ENCODE measurements around the gene DEFB132.

Gene DEFB132

DNA sequence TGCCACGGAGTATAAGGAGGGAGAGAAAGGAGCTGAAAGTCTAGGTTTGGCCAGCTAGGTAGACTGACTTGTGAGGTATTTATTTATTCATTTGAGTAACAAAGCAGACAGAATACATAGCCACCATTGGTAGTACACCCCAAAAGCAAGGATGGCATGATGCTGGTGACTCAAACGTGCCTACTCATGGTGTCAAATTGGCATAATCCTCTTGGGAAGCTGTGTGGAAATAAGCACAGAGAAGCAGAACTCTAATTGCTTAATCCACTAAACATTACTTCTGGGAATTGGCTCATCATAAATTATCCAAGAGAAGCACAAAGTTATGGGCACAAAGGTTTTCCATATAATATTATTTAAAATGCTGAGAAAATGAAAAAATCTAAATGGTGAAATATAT, 2.5 kb downstream of the DEFB132 start:
- in situ Hi-C loops (cut with HindIII; ENCODE audit: low sequenced_read_pairs), result loop anchor here (5.0 to 10.0 kb wide), 2 partner anchors 72 to 385 kb away; no protein-coding TSS in a partner anchor

DNA sequence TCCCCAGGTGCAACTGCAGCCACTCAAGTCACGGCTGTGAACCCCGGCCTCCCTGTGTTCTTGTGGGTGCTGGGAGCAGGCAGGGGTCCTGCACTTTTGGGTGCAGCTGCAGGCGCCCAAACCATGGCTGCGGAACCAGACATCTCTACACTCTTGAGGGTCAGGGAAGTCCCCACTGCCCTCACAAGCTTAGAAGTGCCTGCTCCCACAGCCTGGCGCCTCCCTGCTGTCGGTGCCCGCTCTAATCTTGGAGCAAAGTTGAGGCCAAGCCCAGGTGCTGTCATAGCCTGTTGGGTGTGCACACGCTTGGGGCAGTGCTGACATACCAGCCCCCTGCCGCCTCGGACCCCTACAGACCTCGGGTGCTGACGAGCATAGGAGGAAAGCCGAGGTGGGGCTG, 6.2 kb downstream of the DEFB132 start:
- in situ Hi-C loops (cut with HindIII; ENCODE audit: low sequenced_read_pairs), result loop anchor here (5.0 to 10.0 kb wide), 2 partner anchors 69 to 381 kb away; no protein-coding TSS in a partner anchor

DNA sequence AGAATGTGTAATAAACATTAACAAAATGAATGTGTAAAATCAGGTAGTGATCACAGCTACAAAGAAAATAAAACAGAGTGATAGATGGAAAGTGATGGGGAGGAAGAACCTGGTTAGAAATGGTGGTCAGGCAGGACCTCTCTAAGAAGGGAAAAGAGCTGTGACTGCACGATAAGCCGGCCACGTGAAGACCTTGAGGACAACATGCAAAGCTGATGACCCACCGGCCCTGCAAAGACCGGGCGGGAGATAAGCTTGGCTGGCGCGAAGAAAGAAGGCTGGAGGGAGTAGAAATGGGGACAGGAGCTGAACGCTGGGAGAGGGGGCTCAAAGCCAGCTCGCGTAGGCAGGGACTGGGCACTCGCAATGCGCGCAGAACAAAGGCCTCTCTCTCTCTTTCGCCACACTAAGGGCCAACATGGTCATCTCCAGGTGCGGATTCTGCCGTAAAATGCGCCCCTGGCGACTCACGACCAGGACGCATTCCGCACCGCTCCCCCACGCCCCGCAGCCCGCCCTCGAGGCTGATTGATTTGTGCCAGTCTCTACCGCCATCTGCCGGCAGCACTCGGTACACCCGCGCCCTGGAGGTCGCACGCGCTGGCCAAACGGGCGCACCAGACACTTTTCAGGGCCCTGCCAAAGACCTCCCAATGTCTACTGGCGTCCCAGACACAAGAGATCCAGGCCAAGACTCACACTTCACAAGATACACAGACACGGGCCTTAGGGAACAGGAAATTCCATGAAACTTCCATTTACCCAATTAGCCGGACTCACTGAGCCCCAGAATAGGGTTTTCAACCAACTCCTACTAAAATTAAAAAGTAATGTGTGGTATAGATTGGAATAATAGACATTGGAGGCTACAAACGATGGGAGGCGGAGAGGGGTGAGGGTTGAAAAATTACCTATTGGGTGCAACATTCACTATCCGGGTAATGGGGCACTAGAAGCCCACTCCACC, 9.4 kb downstream of the DEFB132 start:
- in situ Hi-C loops (cut with HindIII; ENCODE audit: low sequenced_read_pairs), result loop anchor here (10.0 kb wide), 1 partner anchor 378 kb away; no protein-coding TSS in a partner anchor

DNA sequence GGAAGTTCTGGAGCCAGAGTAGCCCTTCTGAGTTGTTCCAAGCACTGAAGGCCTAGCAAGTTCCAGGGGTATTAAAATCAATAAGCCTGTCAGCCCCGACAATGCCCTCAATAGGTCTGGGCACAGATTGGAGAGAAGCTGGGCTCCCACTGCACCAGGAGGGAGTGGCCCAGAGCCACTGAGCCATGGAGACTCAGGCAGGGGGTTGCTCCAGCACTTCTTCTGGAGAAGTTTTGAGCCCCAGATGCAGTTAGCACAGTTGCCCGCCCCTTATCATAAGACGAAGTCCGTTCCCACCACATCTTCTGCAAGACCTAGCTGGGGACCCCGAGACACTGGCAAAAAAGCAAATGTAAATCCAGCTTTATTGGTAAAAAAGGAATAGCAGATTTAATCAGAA, 13.0 kb downstream of the DEFB132 start:
- in situ Hi-C loops (cut with HindIII; ENCODE audit: low sequenced_read_pairs), result no loop called here

DNA sequence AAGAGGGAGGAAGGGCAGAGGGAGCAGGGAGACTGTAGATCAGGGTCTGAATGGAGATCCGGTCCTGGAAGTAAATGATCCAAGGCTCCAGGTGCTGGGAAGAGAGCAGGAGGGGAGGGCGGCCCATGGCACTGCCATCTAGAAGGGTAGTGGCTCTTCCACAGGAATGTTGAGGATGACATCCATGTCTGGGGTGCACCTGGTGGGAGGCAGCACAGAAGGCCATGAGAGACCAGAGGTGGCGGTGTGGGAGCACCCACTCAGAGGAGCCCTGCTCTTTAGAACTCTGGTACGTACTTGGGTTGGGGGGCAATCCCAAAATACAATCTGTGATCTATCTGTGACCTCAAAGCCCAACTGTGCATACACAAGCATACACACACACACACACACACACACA, 13.5 kb downstream of the DEFB132 start:
- in situ Hi-C loops (cut with HindIII; ENCODE audit: low sequenced_read_pairs), result no loop called here

DNA sequence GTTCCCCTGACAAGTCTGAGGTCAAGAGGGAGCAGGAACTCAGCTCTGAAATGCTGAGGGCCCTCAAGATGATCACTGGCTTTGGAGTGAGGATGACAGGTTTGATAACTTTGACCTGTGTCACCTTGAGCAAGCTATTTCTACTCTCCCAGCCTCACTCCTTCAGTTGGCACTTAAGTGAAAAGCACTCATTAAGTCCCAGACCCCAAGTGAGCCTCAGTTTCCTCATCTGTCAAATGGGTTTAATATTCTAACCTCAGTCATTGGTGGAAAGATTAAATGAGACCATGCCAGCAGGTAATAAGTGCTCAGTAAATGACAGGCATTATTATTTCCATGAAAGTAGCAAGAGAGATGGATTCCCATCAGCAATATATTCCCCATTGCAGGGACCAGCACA, 14.0 kb downstream of the DEFB132 start:
- in situ Hi-C loops (cut with HindIII; ENCODE audit: low sequenced_read_pairs), result no loop called here

DNA sequence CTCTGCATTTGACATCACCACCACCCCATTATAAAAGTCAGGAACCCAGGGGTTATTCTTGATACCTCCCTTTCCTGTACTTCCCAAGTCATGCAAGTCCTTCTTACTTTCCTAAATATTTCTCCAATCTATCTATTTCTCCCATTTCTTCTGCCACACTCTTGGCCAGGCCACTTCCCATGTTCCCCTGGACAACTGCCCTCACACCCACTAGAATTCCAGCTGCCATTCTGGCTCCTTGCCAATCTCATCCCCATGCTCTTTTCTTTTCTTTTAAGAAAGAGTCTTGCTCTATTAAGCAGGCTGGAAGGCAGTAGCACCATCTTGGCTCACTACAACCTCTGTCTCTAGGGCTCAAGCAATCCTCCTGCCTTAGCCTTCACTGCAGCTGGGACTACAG, 15.2 kb downstream of the DEFB132 start:
- in situ Hi-C loops (cut with HindIII; ENCODE audit: low sequenced_read_pairs), result no loop called here

DNA sequence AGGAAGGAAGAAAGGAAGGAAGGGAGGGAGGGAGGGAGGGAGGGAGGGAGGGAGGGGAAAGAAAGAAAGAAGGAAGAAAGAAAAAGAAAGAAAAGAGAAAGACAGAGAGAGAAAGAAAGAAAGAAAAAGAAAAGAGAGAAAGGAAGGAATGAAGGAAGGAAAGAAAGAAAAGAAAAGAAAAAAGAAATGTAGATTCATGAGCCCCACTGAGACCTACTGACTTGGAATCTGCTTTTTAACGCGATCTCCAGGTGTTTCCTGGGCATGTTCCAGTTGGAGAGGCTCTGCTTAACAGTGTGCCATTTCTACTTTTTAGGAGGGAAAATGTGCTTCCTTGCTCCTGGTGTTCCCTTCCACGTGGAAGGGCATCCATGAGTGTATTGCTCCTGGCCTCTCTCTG, 16.4 kb downstream of the DEFB132 start:
- in situ Hi-C loops (cut with HindIII; ENCODE audit: low sequenced_read_pairs), result no loop called here

DNA sequence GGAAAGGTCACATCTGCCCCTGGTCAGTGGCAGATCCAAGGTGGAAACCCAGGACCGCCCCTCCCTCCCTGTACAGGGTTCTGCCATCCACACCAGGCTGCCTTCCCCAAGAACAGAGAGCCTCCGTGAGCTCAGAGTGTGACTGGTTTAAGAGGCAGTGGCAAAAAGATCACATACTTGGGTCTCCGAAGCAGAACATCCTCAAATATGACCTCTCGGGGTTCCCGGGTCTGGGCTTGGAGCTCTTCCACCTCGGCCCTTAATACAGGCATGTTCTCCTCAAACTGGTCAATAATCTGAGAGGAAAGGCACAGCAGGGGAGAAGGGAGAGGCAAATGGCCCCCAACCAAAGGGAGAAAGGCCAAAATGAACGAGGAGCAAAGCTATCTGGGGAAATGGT, 18.3 kb downstream of the DEFB132 start:
- in situ Hi-C loops (cut with HindIII; ENCODE audit: low sequenced_read_pairs), result no loop called here

DNA sequence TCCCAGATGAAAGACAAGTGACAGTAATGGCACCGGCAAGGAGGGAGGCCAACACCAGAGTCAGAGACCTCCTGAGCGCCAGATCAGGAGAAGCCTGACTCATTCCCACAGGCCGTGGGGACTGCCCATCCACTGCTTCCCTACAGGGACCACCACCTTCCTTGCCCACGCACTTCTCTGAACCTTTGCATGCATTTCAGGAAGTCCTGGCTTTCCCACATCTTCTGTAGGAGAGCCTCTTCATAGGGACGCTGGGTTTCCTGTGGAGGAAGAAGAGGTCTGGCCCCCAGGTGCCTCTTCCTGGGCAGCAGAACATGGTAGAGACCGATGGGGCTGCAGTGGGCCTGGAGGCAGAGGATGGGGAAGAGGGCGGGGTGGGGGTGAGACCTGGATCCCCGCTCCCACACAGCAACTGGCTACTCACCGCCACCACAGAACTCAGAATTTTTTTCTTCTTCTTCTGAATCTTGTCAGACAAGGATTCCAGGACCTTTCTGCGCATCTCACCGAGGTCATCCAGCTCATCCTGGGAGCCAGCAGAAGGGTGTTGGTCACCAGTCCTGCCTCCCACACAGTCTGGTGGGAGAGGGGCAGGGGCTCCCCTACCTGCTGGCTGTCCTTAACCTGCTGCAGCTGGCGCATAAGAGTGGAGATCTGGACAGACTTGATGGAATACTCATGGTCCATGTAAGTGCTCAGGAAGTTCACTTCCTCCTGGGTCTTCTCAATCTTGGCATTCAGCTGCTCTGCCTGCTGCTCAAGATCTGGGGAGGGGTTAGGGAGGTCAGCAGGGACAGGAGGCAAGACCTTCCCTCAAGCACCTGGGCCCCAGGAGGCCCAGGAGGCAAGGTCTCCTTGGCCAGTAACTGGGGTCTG, 19.3 kb downstream of the DEFB132 start:
- in situ Hi-C loops (cut with HindIII; ENCODE audit: low sequenced_read_pairs), result no loop called here

DNA sequence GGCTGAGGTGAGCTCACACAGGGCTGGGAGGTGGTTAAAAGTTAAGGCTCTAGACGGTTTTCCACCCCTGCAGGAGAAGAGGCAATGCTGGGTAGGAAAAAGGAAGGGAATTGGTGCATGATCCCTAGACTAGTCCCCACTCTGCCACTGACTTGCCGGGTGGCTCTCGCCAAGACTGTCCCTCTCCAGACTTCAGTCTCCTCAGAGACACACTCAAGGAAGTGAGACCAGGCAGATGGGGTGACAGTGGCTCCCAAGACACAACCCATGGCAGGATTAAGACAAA, 19.9 kb downstream of the DEFB132 start:
- in situ Hi-C loops (cut with HindIII; ENCODE audit: low sequenced_read_pairs), result no loop called here

DNA sequence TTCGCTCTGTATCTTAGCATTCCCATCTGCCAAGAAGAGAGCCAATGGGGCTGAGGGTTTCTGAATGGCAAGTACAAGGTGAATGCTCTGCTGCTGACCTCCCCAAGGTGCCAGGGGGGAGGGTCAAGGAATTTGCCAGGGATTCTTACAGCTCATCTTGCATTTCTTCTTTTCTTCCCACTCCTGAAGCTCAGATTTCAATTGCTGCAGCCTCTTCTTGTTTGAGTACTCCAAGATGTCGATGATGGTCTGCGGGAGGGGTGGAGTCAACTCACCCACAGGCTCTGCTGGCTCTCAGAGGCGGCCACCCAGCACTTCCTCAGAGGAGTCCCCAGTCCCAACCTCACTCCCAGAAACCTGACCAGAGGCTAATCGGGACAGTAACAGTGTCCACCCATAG, 20.7 kb downstream of the DEFB132 start:
- in situ Hi-C loops (cut with HindIII; ENCODE audit: low sequenced_read_pairs), result no loop called here

DNA sequence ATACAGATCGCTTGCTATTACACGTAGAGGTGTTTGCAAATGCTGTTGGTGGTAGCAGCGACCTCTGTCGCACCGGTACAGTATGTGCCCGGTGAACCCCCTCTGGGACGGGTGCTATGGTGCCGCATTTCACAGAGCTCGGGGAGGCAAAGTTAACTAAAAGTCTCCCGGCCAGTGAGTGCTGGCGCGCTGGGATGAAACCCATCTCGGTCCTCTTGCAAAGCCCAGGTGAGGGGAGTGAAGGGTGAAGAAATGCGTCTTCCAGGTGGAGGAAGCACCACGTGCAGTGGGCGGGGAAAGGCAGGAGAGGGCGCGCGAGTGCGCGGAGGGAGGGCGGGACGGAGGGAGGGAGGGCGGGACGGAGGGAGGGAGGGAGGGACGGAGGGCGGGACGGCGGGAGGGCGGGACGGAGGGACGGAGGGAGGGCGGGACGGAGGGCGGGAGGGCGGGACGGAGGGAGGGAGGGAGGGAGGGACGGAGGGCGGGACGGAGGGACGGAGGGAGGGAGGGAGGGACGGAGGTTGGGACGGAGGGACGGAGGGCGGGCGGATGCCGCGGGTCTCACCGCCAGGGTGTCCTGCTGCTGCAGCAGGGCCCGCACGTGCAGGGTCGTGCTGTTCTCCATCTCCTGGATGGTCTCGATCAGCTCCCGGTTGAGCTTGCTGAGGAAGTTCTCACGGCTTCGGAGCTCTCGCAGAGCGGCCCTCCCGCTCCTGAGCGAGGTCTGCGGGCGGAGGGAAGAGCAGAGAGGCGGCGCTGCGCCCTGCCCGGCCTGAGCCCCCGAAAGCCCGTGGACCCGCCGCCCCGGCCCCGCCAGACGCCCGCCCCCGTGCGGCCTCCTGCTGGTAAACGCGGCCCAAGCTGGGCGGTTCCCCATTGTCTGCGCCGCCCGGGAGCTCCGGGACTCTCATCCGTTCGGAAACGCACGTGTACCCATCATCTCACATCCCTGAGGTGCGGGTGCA, 21.4 kb downstream of the DEFB132 start:
- in situ Hi-C loops (cut with HindIII; ENCODE audit: low sequenced_read_pairs), result no loop called here

DNA sequence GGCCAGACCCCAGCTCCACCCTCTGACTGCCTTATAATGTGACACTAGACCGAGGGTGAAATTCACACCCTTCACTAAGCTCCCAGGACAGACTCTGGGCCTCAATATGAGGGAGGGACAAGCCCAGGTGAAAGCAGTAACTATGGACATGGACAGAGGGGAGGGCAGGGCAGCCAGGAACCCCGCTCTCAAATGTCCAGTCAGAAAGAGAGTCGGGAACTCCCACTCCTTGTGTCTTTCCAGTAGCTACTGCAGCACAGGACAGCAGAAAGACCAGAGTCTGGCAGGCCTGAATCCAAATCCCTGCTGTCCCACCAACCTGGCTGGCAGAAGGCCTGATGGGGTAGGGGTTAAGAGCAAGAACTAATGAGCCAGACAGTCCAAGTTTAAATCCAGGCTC, 26.6 kb downstream of the DEFB132 start:
- in situ Hi-C loops (cut with HindIII; ENCODE audit: low sequenced_read_pairs), result no loop called here

DNA sequence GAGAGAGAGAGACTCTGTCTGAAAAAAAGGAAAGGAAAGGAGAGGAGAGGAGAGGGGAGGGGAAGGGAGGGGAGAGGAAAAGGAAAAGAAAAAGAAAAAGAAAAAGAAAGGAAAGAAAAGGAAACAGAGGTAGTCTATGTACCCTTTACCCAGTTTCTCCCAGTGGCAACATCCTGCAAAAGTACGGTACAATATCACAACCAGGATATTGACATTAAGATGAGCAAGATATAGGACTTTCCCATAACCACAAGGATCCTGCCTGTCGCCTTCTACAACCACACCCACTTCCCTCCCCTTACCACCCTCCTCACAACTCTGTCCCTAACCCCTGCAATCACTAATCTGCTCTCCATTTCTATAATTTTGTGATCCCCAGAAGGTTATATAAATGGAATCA, 29.0 kb downstream of the DEFB132 start:
- in situ Hi-C loops (cut with HindIII; ENCODE audit: low sequenced_read_pairs), result no loop called here

DNA sequence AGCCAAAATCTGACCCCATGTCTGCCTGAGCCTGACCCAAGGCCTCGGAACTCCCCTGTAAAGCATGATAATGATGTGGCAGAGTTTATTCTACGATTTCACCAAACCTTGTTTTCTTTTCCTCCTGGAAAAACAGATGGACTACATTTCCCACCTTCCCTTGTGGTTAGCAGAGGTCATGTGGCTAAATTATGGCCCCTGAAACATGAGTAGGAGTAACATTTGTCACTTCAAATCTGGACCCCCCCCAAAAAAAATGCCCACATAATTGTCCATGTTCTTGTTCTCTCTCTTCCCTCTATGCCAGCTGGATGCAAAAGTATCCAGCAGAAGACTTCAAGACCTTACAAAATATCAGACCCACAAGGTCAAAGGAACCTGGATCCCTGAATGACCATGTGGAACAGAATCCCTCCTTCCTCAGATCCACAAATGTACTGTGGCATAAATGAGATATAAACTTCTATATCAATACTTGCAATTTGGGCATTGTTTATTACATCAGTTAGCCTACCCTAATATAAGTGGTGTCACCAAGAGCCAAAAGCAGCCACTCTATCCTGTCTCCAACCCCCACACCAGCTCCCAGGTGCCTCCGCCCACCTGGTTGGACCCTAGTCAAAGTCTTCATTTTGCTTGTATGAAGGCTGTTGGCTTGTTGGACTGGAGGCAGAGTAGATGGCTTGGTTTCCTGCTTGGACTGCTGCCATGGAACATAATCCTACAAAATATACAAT, 31.6 kb downstream of the DEFB132 start:
- in situ Hi-C loops (cut with HindIII; ENCODE audit: low sequenced_read_pairs), result no loop called here

DNA sequence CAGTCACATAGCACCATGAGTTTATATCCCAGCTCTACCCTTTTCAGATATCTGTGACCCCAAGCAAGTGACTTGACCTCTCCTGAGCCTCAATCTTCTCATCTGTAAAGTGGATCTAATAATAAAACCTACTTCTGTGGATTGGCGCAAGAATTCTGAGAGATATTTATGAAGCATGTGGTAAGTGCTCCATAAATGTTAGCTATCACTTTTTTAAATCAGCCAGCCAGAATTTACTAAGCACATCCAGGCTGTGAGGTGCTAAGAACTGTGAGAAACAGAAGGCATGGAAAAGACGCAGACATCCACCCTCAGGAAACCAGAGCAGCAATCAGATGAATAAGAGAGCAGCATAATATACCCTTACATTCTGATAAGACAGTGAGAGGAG, 32.2 kb downstream of the DEFB132 start:
- in situ Hi-C loops (cut with HindIII; ENCODE audit: low sequenced_read_pairs), result no loop called here

DNA sequence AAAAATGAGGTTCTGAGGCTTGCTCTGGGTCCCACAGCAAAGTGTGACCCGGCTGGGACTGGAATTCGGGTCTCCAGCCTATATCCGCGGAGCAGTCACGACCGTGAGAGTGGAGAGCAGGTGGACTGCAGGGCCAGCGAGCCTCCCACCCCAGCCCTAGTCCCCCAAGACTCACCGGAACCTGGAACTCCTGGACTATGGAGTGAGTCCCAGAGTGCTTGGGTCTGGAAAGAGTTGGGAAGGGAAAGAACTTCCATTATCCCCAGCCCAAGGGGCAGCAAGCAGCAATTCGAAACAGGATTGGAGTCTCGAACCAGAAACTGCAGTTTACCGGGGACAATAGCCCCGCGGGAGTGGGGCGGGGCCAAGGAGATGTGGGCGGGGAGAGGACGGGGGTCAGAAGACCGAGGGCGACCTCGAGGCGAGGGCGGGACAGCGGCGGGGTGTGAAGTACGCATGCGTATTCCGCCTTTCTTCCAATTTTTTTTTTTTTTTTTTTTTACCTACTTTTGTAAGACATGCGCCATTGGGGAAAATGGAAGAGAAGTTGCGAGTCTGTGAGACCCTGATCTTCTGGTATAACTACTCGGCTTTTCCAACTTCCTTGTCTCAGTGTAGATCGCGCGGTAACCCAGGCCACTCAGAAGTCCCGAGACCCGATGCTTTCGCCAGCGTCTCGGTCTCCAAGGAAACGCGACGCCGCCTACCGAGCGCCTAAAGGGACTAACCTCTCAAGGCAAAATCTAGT, 32.7 kb downstream of the DEFB132 start, which contains the start of gene C20orf96:
Gene C20orf96, minus strand, starts transcription at position 667 of the 748 bp plus-strand sequence. Its CDS starts 140 bp downstream, at position 527.
- in situ Hi-C loops (cut with HindIII; ENCODE audit: low sequenced_read_pairs), result no loop called here

DNA sequence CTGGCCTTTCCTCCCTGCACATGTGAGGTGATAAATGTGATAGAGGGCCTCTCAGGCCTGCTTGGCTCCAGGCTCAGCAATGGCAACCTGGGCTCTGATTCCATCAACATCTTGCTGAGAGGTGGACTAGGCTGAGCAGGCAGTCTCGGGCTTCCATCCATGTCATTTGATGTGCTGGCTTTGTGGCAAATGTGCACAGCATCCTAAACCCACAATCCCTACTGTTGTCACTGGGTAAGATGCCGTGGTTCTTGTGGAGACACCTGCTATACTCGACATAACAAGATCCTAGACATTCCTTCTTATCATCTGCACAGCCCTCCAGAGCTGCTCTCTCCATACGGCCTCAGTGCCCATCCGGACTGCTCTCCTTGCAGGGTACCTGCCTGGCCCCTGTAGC, 37.1 kb downstream of the DEFB132 start:
- in situ Hi-C loops (cut with HindIII; ENCODE audit: low sequenced_read_pairs), result no loop called here
